DOHH2 (cell line): ENCODE results near the gene DNASE1L2.

ENCODE experiments used
- EZH2phosphoT487 ChIP-seq: fragments of 200-600 bp; sonication (generic); IDR thresholded peaks from 2 replicates; pipeline ENCODE4 v1.6.1; 2017; ENCODE audit warnings: borderline replicate concordance, mild to moderate bottlenecking, antibody characterized with exemption, low read length, moderate library complexity, mixed read lengths
- TF ChIP-seq, protein P1 (sequence below): fragments of 200-600 bp; sonication (generic); IDR thresholded peaks from one replicate; pipeline ENCODE4 v1.5.1; 2014; ENCODE audit warnings: antibody characterized with exemption, mild to moderate bottlenecking, low read depth, low read length; ENCODE audit not compliant: poor library complexity, severe bottlenecking

DNA sequence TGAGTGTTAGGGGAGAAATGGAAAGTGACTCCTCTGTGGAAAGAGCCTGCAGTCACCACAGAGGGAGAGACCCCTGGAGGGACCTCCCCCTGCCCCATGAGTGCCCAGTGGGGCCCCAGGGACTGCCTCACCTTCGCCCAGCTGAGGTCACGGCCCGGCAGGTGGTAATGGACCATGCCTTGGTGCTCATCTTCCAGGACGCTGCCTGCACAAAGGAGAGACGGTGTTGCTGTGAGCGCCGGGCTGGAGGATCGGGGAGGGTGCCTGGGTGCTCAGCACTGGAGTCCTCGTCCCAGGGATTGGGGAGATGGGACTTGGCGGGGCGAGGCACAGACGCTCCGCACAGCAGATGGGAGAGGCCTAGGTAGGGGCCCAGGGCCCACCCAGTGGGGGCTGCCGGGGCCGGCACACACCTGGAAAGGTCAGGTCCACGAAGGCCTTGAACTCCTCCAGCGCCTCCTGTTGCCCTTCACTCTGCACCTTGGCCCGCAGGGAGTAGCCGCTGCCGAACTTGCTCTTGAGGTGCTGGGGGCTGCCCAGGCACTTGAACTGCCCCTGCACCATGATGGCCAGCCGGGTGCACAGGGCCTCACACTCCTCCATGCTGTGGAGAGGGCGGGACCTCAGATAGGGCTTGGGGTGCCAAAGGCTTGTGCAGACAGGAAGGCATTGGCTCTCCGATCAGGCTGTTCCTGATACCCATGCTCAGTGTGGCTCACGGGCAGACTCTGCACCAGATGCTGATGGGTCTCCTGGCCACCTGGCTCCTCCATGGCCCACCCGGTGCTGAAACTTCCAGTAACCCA lies 41.4 kb downstream of the DNASE1L2 start:
- TF ChIP-seq, protein P1, sequence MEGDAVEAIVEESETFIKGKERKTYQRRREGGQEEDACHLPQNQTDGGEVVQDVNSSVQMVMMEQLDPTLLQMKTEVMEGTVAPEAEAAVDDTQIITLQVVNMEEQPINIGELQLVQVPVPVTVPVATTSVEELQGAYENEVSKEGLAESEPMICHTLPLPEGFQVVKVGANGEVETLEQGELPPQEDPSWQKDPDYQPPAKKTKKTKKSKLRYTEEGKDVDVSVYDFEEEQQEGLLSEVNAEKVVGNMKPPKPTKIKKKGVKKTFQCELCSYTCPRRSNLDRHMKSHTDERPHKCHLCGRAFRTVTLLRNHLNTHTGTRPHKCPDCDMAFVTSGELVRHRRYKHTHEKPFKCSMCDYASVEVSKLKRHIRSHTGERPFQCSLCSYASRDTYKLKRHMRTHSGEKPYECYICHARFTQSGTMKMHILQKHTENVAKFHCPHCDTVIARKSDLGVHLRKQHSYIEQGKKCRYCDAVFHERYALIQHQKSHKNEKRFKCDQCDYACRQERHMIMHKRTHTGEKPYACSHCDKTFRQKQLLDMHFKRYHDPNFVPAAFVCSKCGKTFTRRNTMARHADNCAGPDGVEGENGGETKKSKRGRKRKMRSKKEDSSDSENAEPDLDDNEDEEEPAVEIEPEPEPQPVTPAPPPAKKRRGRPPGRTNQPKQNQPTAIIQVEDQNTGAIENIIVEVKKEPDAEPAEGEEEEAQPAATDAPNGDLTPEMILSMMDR = no peak
- TF ChIP-seq EZH2phosphoT487 = no peak
